CD14-positive monocyte (primary cell): Measurements from ENCODE around the gene DRAP1. TPM values are rescaled to one million over a fixed set of nuclear protein-coding genes. Genes with fewer than 3 reads are reported as not detected.
"Not testable (repeated sequence)": the region's sequence is repeated elsewhere in the genome, so short reads cannot be mapped to it uniquely, and the experiment has no call there.

Experiments
- DNase-seq, 3 donors: peaks; one replicate each; pipeline ENCODE4 v3.0.0-alpha.2; 2011 to 2022
- H2AFZ ChIP-seq: 2 replicates; pipeline ENCODE4 v1.6.0; 2012; ENCODE audit warnings: mild to moderate bottlenecking, low read depth, low read length, inconsistent platforms; ENCODE audit not compliant: insufficient read depth, poor library complexity, severe bottlenecking
- H3K27ac ChIP-seq, 2 donors: 1 replicate in 1 of 2; 2 replicates in 1 of 2; pipeline ENCODE4 v1.5.1; 2012 to 2013; ENCODE audit warnings: low read length in 2 of 2, control low read depth in 1 of 2, inconsistent platforms in 1 of 2, low read depth in 1 of 2, mild to moderate bottlenecking in 1 of 2
- H3K27me3 ChIP-seq, 2 donors: one replicate each; pipeline versions ENCODE4 v1.6.0 to v1.6.1; 2011 to 2013; ENCODE audit warnings: low read length in 2 of 2; ENCODE audit not compliant: control insufficient read depth in 2 of 2, insufficient read depth in 2 of 2
- H3K36me3 ChIP-seq, 2 donors: replicated peaks in 1 of 2; 1 replicate in 1 of 2; 2 replicates in 1 of 2; pipeline versions ENCODE4 v1.5.1 to v1.6.1; 2012 to 2013; ENCODE audit warnings: low read length in 2 of 2, control low read depth in 1 of 2, inconsistent platforms in 1 of 2, mild to moderate bottlenecking in 1 of 2; ENCODE audit not compliant: insufficient read depth in 2 of 2, control insufficient read depth in 1 of 2
- H3K4me1 ChIP-seq, 2 donors: 1 replicate in 1 of 2; 2 replicates in 1 of 2; pipeline versions ENCODE4 v1.5.1 to v1.6.1; 2012 to 2013; ENCODE audit warnings: low read length in 2 of 2, control low read depth in 1 of 2, inconsistent platforms in 1 of 2, mild to moderate bottlenecking in 1 of 2, moderate library complexity in 1 of 2; ENCODE audit not compliant: insufficient read depth in 2 of 2, control insufficient read depth in 1 of 2
- H3K4me2 ChIP-seq: replicated peaks from 2 replicates; pipeline ENCODE3; 2012; ENCODE audit warnings: low read length, moderate library complexity, mild to moderate bottlenecking; ENCODE audit not compliant: poor library complexity, severe bottlenecking; ENCODE audit errors: extremely low read depth
- H3K4me3 ChIP-seq, 3 experiments: fragments of 200-600 bp in 1 of 3; sonication (generic) in 1 of 3; replicated peaks in 1 of 3; 1 replicate in 2 of 3; 2 replicates in 1 of 3; pipeline ENCODE4 v1.5.1; 2011 to 2013; ENCODE audit warnings: low read length in 3 of 3, mild to moderate bottlenecking in 3 of 3, control low read depth in 2 of 3, low read depth in 2 of 3, inconsistent platforms in 1 of 3, moderate library complexity in 1 of 3
- H3K79me2 ChIP-seq: 2 replicates; pipeline ENCODE4 v1.6.0; 2012; ENCODE audit warnings: mild to moderate bottlenecking, control low read depth, inconsistent platforms, low read length, moderate library complexity; ENCODE audit not compliant: insufficient read depth
- H3K9ac ChIP-seq: 2 replicates; pipeline ENCODE4 v1.6.0; 2017; ENCODE audit warnings: low read length, mild to moderate bottlenecking; ENCODE audit not compliant: insufficient read depth, poor library complexity, severe bottlenecking
- H3K9me3 ChIP-seq, 2 donors: replicated peaks in 1 of 2; 1 replicate in 1 of 2; 2 replicates in 1 of 2; pipeline versions ENCODE4 v1.5.1 to v1.6.1; 2012 to 2013; ENCODE audit warnings: low read length in 2 of 2, control low read depth in 1 of 2; ENCODE audit not compliant: control insufficient read depth in 1 of 2, insufficient read depth in 1 of 2
- H4K20me1 ChIP-seq: 2 replicates; pipeline ENCODE4 v1.6.0; 2012; ENCODE audit warnings: mild to moderate bottlenecking, low read length, control low read depth, moderate library complexity; ENCODE audit not compliant: insufficient read depth
- H3K27ac Mint-ChIP-seq, 7 donors: one replicate each; pipeline ENCODE4 v1.8.0; 2020; ENCODE audit warnings: mild to moderate bottlenecking in 7 of 7, mixed read lengths in 7 of 7, moderate library complexity in 6 of 7, inconsistent platforms in 2 of 7
- H3K27me3 Mint-ChIP-seq, 3 donors: one replicate each; pipeline ENCODE4 v1.8.0; 2021 to 2022; ENCODE audit warnings: low read depth in 3 of 3, mild to moderate bottlenecking in 3 of 3, mixed read lengths in 3 of 3, moderate library complexity in 3 of 3, inconsistent platforms in 1 of 3
- H3K36me3 Mint-ChIP-seq, 2 donors: one replicate each; pipeline ENCODE4 v1.8.0; 2020; ENCODE audit warnings: mixed read lengths in 2 of 2, inconsistent platforms in 1 of 2, mild to moderate bottlenecking in 1 of 2
- H3K4me1 Mint-ChIP-seq: one replicate; pipeline ENCODE4 v1.8.0; 2020; ENCODE audit warnings: mild to moderate bottlenecking, mixed read lengths
- H3K4me3 Mint-ChIP-seq, 2 donors: one replicate each; pipeline ENCODE4 v1.8.0; 2020; ENCODE audit warnings: mild to moderate bottlenecking in 2 of 2, mixed read lengths in 2 of 2, moderate library complexity in 1 of 2
- H3K9me3 Mint-ChIP-seq, 7 donors: one replicate each; pipeline ENCODE4 v1.8.0; 2020 to 2022; ENCODE audit warnings: mixed read lengths in 7 of 7, mild to moderate bottlenecking in 6 of 7, moderate library complexity in 6 of 7, inconsistent platforms in 2 of 7
- WGBS: methylation state at CpG from one replicate; pipeline ENCODE4 v1.1.5; 2013; ENCODE audit warnings: missing lambda C conversion rate; ENCODE audit not compliant: insufficient coverage; 5-methylcytosine and 5-hydroxymethylcytosine counted together
- intact Hi-C, 2 donors: fragments of 100-400 bp; cut with micrococcal nuclease; formaldehyde crosslinking; loops; one replicate each; pipeline versions ENCODE4 v1.15.0 to v1.15.1; 2023
- polyA plus RNA-seq, 3 donors: library from polyadenylated mRNA; depleted of rRNA in 1 of 3; unstranded in 2 of 3; stranded (reverse) in 1 of 3; fragments of 300-500 nt in 2 of 3; fragments of >200 nt in 1 of 3; fragmentation: Illumina TruSeq in 2 of 3; gene quantifications; 1 replicate in 2 of 3; 2 replicates in 1 of 3; pipeline ENCODE4 v1.2.3, GENCODE V29; 2012 to 2021
- TF ChIP-seq, protein P1 (sequence below): fragments of 200-600 bp; IDR thresholded peaks from one replicate; pipeline ENCODE4 v1.8.0; 2022; ENCODE audit warnings: antibody characterized with exemption, mild to moderate bottlenecking

DRAP1 gene
- polyA plus RNA-seq, 3 donors: 68.3 to 97.2 (median 72.1) TPM

DNA sequence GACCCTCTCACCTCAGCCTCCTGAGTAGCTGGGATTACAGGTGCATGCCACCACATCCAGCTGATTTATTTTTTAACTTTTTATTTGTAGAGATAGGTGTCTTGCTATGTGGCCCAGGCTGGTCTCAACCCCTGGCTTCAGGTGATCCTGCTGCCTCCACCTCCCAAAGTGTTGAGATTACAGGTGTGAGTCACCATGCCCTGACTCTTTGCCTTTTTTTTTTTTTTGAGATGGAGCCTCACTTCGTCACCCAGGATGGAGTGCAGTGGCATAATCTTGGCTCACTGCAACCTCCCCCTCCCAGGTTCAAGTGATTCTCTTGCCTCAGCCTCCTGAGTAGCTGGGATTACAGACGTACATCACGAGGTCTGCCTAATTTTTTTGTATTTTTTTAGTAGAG, 32.4 kb downstream of the DRAP1 start:
- H3K27ac Mint-ChIP-seq, H3K4me1 ChIP-seq, H3K36me3 Mint-ChIP-seq, H3K9me3 Mint-ChIP-seq, H3K4me2 ChIP-seq, H3K9ac ChIP-seq, H3K79me2 ChIP-seq, H4K20me1 ChIP-seq, H3K36me3 ChIP-seq, H3K4me3 ChIP-seq, H3K27me3 ChIP-seq, H3K27ac ChIP-seq, H3K4me1 Mint-ChIP-seq, H3K4me3 Mint-ChIP-seq, intact Hi-C loops, H3K9me3 ChIP-seq, H2AFZ ChIP-seq, DNase-seq: not testable (repeated sequence)
- H3K27me3 Mint-ChIP-seq: peaks cover 10 to 22% (median 13%) of the 10 kb centered on the region in 3 donors
- WGBS: 79% methylated on average over 2 of the region's 3 CpGs

DNA sequence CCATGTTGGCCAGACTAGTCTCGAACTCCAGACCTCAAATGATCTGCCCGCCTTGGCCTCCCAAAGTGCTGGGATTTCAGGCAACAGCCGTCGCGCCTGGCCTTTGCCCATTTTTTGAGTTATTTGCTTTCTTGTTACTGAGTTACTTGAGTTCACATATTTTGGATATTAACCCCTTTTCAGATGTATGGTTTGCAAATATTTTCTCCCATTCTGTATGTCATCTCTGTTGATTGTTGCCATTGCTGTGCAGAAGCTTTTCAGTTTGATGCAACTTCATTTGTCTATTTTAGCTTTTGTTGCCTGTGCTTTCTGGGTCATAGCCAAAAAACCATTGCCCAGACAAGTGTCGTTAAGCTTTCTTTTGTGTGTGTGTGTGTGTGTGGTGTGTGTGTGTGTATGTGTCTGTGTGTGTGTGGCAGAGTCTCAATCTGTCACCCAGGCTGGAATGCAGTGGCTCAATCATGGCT, 32.9 kb downstream of the DRAP1 start:
- Histone ChIP-seq H3K4me3 (no peak overlapping the region), H3K4me1 (peaks cover 0 to 7% of the 10 kb centered on the region in 2 donors), H3K9ac (no peak overlapping the region), H3K4me2 (no peak overlapping the region), H2AFZ (no peak overlapping the region), H3K79me2 (no peaks in the 10 kb centered on the region), H3K9me3 (no peaks in the 10 kb centered on the region), H3K27me3 (no peaks in the 10 kb centered on the region), H3K36me3 (no peaks in the 10 kb centered on the region), H3K27ac (no peak overlapping the region), H4K20me1 (no peaks in the 10 kb centered on the region)
- H3K27ac Mint-ChIP-seq: no peak overlapping the region
- H3K4me1 Mint-ChIP-seq: peaks cover 6% of the 10 kb centered on the region
- peaks cover 0 to 4% (median 0%) of the 10 kb centered on the region in 7 donors for H3K9me3 Mint-ChIP-seq
- no peaks in the 10 kb centered on the region for H3K36me3 Mint-ChIP-seq
- TF ChIP-seq, protein P1, sequence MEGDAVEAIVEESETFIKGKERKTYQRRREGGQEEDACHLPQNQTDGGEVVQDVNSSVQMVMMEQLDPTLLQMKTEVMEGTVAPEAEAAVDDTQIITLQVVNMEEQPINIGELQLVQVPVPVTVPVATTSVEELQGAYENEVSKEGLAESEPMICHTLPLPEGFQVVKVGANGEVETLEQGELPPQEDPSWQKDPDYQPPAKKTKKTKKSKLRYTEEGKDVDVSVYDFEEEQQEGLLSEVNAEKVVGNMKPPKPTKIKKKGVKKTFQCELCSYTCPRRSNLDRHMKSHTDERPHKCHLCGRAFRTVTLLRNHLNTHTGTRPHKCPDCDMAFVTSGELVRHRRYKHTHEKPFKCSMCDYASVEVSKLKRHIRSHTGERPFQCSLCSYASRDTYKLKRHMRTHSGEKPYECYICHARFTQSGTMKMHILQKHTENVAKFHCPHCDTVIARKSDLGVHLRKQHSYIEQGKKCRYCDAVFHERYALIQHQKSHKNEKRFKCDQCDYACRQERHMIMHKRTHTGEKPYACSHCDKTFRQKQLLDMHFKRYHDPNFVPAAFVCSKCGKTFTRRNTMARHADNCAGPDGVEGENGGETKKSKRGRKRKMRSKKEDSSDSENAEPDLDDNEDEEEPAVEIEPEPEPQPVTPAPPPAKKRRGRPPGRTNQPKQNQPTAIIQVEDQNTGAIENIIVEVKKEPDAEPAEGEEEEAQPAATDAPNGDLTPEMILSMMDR: no peak
- H3K4me3 Mint-ChIP-seq: no peak overlapping the region
- DNase-seq: no peak
- peaks cover 9 to 22% (median 13%) of the 10 kb centered on the region in 3 donors for H3K27me3 Mint-ChIP-seq
- intact Hi-C loops: no loop called here
- WGBS: 100% methylated on average over 2 of the region's 6 CpGs
